Natural killer cell (primary cell): ENCODE measurements around the gene KRT16. TPM values are rescaled to one million over a fixed set of nuclear protein-coding genes. Genes with fewer than 3 reads are reported as not detected.
"Not testable (repeated sequence)": the region's sequence is repeated elsewhere in the genome, so short reads cannot be mapped to it uniquely, and the experiment has no call there.

Experiments
- ATAC-seq, 3 donors: fragments of 150-1000 bp in 2 of 3; fragments of 200-7000 bp in 1 of 3; cut with Tn5 transposase; 1 replicate in 1 of 3; 2 replicates in 2 of 3; pipeline ENCODE4 v1.10.0; 2021; ENCODE audit warnings: mild to moderate bottlenecking in 2 of 3, moderate library complexity in 2 of 3
- DNase-seq, 2 donors: peaks; one replicate each; pipeline versions ENCODE4 v3.0.0 to v3.0.0-alpha.2; 2013 to 2021; ENCODE audit warnings: mixed read lengths in 1 of 2
- H3K27ac ChIP-seq: one replicate; pipeline ENCODE4 v1.5.1; 2013; ENCODE audit warnings: mild to moderate bottlenecking, low read length
- H3K27me3 ChIP-seq: one replicate; pipeline ENCODE4 v1.6.1; 2013; ENCODE audit warnings: low read length; ENCODE audit not compliant: control insufficient read depth, insufficient read depth
- H3K36me3 ChIP-seq: one replicate; pipeline ENCODE4 v1.6.1; 2013; ENCODE audit warnings: low read length; ENCODE audit not compliant: control insufficient read depth, insufficient read depth
- H3K4me1 ChIP-seq: one replicate; pipeline ENCODE4 v1.6.1; 2013; ENCODE audit warnings: low read length; ENCODE audit not compliant: control insufficient read depth, insufficient read depth
- H3K4me3 ChIP-seq: one replicate; pipeline ENCODE4 v1.5.1; 2013; ENCODE audit warnings: low read length
- H3K9me3 ChIP-seq: one replicate; pipeline ENCODE4 v1.6.1; 2013; ENCODE audit warnings: low read length; ENCODE audit not compliant: control insufficient read depth, insufficient read depth
- H3K27ac Mint-ChIP-seq, 2 donors: one replicate each; pipeline ENCODE4 v1.8.0; 2022; ENCODE audit warnings: mild to moderate bottlenecking in 2 of 2, mixed read lengths in 2 of 2, moderate library complexity in 1 of 2
- H3K27me3 Mint-ChIP-seq, 2 donors: one replicate each; pipeline ENCODE4 v1.8.0; 2022; ENCODE audit warnings: low read depth in 2 of 2, mixed read lengths in 2 of 2
- H3K36me3 Mint-ChIP-seq: one replicate; pipeline ENCODE4 v1.8.0; 2022; ENCODE audit warnings: mixed read lengths
- H3K4me1 Mint-ChIP-seq, 2 donors: one replicate each; pipeline ENCODE4 v1.8.0; 2022; ENCODE audit warnings: mixed read lengths in 2 of 2
- H3K4me3 Mint-ChIP-seq: one replicate; pipeline ENCODE4 v1.8.0; 2022; ENCODE audit warnings: mild to moderate bottlenecking, moderate library complexity, mixed read lengths
- H3K9me3 Mint-ChIP-seq, 2 donors: one replicate each; pipeline ENCODE4 v1.8.0; 2022; ENCODE audit warnings: mixed read lengths in 2 of 2
- CTCF ChIP-seq: fragments of 200-600 bp; IDR thresholded peaks from one replicate; pipeline ENCODE4 v1.8.0; 2022; ENCODE audit warnings: antibody characterized with exemption
- WGBS: methylation state at CpG from one replicate; pipeline ENCODE4 v1.1.7; 2013; ENCODE audit warnings: missing lambda C conversion rate; ENCODE audit not compliant: insufficient coverage; 5-methylcytosine and 5-hydroxymethylcytosine counted together
- intact Hi-C: fragments of 100-400 bp; cut with micrococcal nuclease; formaldehyde crosslinking; loops from one replicate; pipeline ENCODE4 v1.14.2; 2022
- total RNA-seq, 4 donors: library from RNA; stranded (reverse); fragments of 120-200 nt in 1 of 4; gene quantifications; one replicate each; pipeline versions ENCODE4 v1.2.3 to v1.2.4, GENCODE V29; 2013 to 2022

The KRT16 gene
- total RNA-seq: not detected
- total RNA-seq (2013): not detected

GRCh38 chr17:41612376-41613160 is at the start of gene KRT16:
KRT16 (minus strand) TSS chr17:41612767; CDS start chr17:41612688, 79 bp downstream.
- H3K9me3 ChIP-seq, H3K27ac ChIP-seq, DNase-seq, ATAC-seq, H3K4me1 Mint-ChIP-seq, H3K36me3 Mint-ChIP-seq, H3K36me3 ChIP-seq, H3K27me3 ChIP-seq, H3K9me3 Mint-ChIP-seq, intact Hi-C loops, H3K4me1 ChIP-seq, H3K4me3 Mint-ChIP-seq, H3K27ac Mint-ChIP-seq, H3K4me3 ChIP-seq: not testable (repeated sequence)
- WGBS: 84% methylated on average over 31 of the region's 31 CpGs
- H3K27me3 Mint-ChIP-seq: peaks cover 7 to 14% of the 10 kb centered on the region in 2 donors

GRCh38 chr17:41660221-41660711 is 47.7 kb upstream of the KRT16 start:
- TF ChIP-seq CTCF: no peak
- no peak overlapping the region for H3K27ac Mint-ChIP-seq
- H3K9me3 Mint-ChIP-seq: no peaks in the 10 kb centered on the region
- Histone ChIP-seq H3K27me3 (no peaks in the 10 kb centered on the region), H3K4me3 (no peak overlapping the region), H3K36me3 (no peaks in the 10 kb centered on the region), H3K4me1 (no peaks in the 10 kb centered on the region), H3K9me3 (no peaks in the 10 kb centered on the region), H3K27ac (no peak overlapping the region)
- H3K4me1 Mint-ChIP-seq: peaks cover 0 to 4% of the 10 kb centered on the region in 2 donors
- no peaks in the 10 kb centered on the region for H3K36me3 Mint-ChIP-seq
- ATAC-seq: no peak
- DNase-seq: no peak
- intact Hi-C loops: no loop called here
- 84% methylated on average over 8 of the region's 8 CpGs for WGBS
- H3K4me3 Mint-ChIP-seq: no peak overlapping the region
- H3K27me3 Mint-ChIP-seq: no peaks in the 10 kb centered on the region

- H3K9me3 Mint-ChIP-seq: no peaks in the 10 kb centered on the region
- DNase-seq (no peak), ATAC-seq (no peak)
- no peak overlapping the region for H3K27ac ChIP-seq
- no peak overlapping the region for H3K27ac Mint-ChIP-seq
- H3K4me1 Mint-ChIP-seq: no peaks in the 10 kb centered on the region
- H3K4me3 Mint-ChIP-seq: no peak overlapping the region
- no peaks in the 10 kb centered on the region for H3K4me1 ChIP-seq
- H3K36me3 ChIP-seq: no peaks in the 10 kb centered on the region
- H3K9me3 ChIP-seq: no peaks in the 10 kb centered on the region
- no peak overlapping the region for H3K4me3 ChIP-seq
- 81% methylated on average over 11 of the region's 11 CpGs for WGBS
- intact Hi-C loops: no loop called here
- no peaks in the 10 kb centered on the region for H3K27me3 Mint-ChIP-seq
- H3K36me3 Mint-ChIP-seq: no peaks in the 10 kb centered on the region
- H3K27me3 ChIP-seq: no peaks in the 10 kb centered on the region
- no peak for TF ChIP-seq CTCF
Measured at GRCh38 chr17:41659427-41660212, 47.1 kb upstream of the KRT16 start.

GRCh38 chr17:41658846-41659245 is 46.3 kb upstream of the KRT16 start:
- WGBS: 72% methylated on average over 4 of the region's 5 CpGs
- Histone ChIP-seq H3K4me1 (no peaks in the 10 kb centered on the region), H3K4me3 (no peak overlapping the region), H3K27ac (no peak overlapping the region), H3K9me3 (no peaks in the 10 kb centered on the region), H3K27me3 (no peaks in the 10 kb centered on the region), H3K36me3 (no peaks in the 10 kb centered on the region)
- H3K4me1 Mint-ChIP-seq: no peaks in the 10 kb centered on the region
- H3K4me3 Mint-ChIP-seq: no peak overlapping the region
- H3K27ac Mint-ChIP-seq: no peak overlapping the region
- no peak for DNase-seq
- H3K9me3 Mint-ChIP-seq: no peaks in the 10 kb centered on the region
- no peaks in the 10 kb centered on the region for H3K27me3 Mint-ChIP-seq
- intact Hi-C loops: no loop called here
- TF ChIP-seq CTCF: no peak
- no peak for ATAC-seq
- H3K36me3 Mint-ChIP-seq: no peaks in the 10 kb centered on the region
